NOMO-1 treated with dmso at 0.1 percent for 144 hours (cell line): ENCODE measurements around the gene SPECC1.
"Not testable (repeated sequence)": the region's sequence is repeated elsewhere in the genome, so short reads cannot be mapped to it uniquely, and the experiment has no call there.

Source experiments
- DNase-seq: peaks from one replicate; lab custom pipeline; 2025; ENCODE audit not compliant: unreplicated experiment; lab: John Stamatoyannopoulos, UW

The SPECC1 gene, protein sequence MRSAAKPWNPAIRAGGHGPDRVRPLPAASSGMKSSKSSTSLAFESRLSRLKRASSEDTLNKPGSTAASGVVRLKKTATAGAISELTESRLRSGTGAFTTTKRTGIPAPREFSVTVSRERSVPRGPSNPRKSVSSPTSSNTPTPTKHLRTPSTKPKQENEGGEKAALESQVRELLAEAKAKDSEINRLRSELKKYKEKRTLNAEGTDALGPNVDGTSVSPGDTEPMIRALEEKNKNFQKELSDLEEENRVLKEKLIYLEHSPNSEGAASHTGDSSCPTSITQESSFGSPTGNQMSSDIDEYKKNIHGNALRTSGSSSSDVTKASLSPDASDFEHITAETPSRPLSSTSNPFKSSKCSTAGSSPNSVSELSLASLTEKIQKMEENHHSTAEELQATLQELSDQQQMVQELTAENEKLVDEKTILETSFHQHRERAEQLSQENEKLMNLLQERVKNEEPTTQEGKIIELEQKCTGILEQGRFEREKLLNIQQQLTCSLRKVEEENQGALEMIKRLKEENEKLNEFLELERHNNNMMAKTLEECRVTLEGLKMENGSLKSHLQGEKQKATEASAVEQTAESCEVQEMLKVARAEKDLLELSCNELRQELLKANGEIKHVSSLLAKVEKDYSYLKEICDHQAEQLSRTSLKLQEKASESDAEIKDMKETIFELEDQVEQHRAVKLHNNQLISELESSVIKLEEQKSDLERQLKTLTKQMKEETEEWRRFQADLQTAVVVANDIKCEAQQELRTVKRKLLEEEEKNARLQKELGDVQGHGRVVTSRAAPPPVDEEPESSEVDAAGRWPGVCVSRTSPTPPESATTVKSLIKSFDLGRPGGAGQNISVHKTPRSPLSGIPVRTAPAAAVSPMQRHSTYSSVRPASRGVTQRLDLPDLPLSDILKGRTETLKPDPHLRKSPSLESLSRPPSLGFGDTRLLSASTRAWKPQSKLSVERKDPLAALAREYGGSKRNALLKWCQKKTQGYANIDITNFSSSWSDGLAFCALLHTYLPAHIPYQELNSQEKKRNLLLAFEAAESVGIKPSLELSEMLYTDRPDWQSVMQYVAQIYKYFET

GRCh38 chr17:20009302-20010098, at the start of gene SPECC1:
Gene SPECC1 (plus strand): TSS chr17:20009359. CDS start chr17:20096652, 87,293 bp downstream.
- DNase-seq, result peak; percentile 69

DNA sequence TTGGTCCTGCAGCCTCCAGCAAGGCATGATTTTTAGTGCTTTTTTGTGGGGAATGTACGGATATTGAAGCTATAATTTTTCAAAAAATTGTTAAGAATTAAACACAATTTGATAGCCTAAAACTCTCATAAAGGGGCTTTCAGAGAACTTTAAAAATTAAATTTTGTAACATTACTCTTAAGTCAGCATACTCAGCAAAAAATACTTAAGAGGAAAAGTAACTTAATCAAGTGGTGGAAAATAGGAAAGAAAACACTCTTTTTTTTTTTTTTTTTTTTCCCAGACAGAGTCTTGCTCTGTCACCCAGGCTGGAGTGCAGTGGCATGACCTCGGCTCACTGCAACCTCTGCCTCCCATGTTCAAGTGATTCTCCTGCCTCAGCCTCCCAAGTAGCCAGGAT, 46.2 kb upstream of the SPECC1 start:
- not testable (repeated sequence) for DNase-seq

DNA sequence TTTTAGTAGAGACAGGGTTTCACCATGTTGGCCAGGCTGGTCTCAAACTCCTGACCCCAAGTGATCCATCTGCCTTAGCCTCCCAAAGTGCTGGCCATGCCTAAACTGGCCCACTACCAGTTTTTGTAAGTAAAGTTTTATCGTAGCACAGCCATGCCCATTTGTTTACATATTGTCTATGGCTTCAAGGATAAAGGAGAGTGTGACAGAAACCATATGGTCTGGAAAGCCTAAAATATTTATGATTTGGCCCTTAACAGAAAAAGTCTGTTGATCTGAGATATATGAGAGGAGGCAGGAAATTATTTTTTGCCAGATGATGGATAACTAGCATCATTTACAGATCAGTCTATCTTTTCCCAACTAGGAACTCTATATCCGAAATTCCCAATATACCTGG, 36.0 kb upstream of the SPECC1 start:
- no peak for DNase-seq

- no peak for DNase-seq
Measured at GRCh38 chr17:19975601-19976000, 33.6 kb upstream of the SPECC1 start.

DNA sequence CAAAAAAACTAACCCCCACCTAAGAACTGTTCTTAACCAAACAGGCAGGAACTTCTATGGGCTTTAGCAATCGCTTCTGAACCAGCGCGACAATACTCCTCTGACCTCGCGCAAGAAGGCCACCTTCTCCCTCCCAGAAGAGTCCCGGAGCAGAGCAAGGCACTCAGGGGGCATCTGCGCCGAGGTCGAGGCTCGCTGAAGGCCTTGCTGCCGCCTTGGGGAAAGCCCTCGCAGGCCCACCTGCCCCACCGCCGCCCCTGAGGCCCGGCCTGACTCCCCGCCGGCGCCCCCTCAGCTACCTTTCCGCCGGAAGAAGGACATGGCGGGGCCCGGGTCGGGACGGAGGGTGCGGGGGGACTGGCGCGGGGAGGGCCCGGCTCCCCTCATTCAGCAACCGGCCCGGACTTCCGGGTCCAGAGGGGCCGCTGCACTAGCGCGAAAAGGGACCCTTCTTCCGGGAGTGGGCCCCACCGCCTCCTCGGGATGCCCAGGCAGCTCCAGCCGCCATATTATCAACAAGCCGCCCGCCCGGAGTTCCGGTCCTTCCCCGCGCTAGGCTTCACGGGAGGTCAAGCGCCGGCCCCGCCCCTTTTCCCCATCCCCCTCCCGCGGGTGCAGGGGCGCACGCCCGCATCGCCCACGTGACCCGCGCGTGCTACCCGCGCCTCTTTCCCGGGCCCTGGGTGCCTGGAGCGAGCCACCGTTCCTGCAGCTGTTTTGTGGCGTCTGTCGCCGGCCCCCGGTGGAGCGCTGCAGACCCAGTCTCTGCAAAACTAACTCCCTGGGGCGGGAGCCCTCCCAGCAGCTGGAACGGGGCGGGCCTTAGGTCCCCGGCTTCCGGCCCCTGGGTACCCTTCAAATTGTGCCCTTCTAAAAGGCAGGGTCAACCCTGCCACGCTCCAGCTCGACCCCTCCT, 31.6 kb upstream of the SPECC1 start, which contains the start of gene AKAP10:
Gene AKAP10 (minus strand): TSS at position 536 of the 916 bp plus-strand sequence. CDS start 149 bp downstream, at position 387.
- DNase-seq, result peak; percentile 91

DNA sequence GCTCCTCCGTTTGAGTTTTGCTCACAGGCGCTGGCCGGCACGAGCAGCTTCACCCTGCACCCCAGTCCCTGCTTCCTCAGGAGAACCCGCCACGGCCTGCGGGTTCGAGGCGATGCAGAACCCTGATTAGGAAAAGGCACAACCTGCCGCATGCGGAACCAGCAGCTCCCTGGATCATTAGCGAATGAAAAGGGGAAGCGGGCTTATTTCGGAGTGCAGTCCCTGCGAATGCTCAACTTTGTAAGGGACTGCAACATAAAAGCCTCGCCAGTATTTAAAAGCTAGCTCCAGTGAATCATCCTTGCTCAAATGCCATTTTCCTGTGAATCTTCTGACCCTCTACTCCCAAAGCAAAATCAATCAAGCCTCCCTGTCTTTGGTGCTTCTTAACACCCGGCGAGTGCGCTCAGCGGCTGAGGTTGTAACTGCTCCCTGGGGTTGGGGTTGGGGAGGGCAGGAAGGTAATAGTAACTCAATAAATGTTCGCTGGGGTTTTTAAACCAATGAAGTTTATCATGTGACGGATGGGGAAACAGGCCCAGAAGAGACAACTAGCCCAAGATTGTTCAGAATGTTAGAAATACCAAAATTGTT, 30.9 kb upstream of the SPECC1 start:
- peak; percentile 82 for DNase-seq

DNA sequence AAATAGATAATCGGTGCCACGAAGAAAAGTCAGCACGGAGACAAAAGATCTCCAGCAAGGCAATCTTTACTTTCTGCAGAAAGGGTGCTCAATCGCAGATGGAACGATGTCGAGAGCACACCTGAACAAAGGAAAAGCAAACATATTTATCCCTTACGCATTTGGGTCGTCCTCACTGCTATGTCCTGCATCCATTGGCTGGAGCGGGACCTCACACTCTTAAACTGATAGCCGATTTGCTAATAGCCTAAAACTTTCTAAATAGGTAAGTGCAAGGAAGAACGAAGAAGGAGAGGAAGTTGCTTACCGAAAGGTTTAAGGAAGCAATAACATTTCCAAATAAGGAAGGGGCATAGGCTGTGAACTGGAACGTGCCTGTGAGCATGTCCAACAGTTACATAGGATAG, 30.4 kb upstream of the SPECC1 start:
- DNase-seq, result peak; percentile 57

- peak; percentile 5 for DNase-seq
Measured at GRCh38 chr17:19979917-19980770, 29.0 kb upstream of the SPECC1 start.

DNA sequence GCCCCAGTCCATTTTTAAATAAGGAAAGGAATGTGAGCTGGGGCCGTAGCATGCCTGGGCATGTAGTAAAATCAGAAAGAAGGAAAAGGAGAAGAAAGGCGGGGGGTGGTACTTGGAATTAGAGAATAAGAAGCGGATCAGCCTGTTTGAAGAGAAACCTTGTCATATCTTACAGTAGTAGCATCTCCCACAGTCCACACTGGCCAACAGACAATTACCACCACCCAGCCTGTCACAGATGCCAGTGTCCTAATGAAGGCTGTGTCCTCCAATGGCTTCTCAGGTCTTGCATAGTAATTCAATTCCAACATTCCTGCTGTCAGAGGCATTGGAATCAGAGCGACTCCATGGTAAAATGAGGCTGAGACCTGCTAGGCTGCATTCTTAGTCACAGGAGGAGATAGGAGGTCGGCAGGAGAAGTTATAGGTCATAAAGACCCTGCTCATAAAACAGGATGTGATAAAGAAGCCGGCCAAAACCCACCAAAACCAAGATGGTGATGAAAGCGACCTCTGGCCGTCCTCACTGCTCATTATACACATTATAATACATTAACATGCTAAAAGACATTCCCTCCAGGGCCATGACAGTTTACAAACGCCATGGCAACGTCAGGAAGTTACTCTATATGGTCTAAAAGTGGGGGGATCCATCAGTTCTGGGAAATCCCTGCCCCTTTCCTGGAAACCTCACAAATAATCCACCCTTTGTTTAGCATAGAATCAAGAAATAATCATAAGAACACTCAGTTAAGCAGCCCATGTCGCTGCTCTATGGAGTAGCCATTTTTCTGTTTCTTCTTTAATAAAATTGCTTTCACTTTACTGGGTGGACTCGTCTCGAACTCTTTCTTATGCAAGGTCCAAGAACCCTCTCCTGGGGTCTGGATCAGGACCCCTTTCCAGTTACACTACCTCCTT, 22.0 kb upstream of the SPECC1 start:
- DNase-seq, result no peak

DNA sequence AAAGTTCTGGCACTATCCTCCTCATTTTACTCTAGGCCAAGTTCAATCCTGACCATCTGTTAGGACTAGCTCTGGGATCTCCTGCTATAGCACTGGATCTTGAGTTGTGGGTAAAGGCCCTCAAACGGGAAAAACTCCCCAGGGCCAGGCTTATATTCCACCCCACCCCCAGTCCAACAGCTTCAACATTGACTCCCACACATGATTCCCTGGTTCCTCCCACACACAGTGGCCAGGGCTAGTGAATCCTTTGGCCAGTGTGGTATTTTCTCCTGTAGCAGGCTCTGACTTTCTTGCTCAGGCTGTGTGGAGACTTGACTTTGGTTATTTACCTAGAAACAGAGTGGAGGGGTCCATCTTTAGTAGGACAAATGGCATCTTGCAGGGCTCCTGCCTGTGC, 21.3 kb upstream of the SPECC1 start:
- DNase-seq, result no peak

- DNase-seq, result no peak
Measured at GRCh38 chr17:19991252-19991885, 17.8 kb upstream of the SPECC1 start.

GRCh38 chr17:19992803-19993713, 16.1 kb upstream of the SPECC1 start:
- peak; percentile 70 for DNase-seq

DNA sequence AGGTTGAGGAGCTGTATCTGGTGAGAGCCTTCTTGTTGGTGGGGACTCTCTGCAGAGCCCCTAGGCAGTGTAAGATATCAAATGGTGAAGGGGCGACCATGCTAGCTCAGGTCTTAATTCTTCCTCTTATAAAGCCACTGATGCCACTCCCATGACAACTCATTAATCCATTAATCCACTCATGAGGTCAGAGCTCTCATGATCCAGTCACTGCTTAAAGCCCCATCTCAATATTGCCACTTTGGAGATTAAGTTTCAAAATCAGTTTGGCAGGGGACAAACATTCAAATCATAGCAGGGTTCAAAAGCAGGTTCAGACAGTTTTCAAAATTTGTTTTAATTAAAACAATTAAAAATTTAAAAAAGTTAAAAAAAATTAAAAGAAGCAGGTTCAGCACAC, 13.1 kb upstream of the SPECC1 start:
- no peak for DNase-seq

DNA sequence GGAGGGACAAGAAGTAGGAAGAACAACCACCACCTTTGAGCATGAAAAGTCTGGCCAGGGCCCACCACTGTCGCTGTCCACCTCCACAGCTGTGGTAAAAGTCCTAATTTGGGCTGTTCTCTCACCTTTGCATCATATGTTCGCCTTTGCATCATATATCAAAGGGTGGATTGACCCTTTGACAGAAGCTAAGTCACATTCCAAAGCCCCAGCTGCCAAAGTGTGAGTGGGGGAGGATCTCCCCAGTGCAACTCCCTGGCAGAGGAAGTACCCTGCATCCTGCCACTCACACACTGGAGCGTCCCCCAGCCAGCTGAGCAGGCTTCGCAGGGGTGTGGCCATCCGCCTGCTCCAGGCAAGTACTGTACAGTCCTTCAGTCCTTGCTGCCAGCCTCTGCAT, 12.7 kb upstream of the SPECC1 start:
- DNase-seq, result no peak

- no peak for DNase-seq
Measured at GRCh38 chr17:20008242-20009051, 712 bp upstream of the SPECC1 start.
